Measurements from ENCODE around the gene ROR2.

GRCh38 chr9:91562416-91562815 is 387.6 kb downstream of the ROR2 start:
- TF ChIP-seq EP300 (IDR thresholded peaks at IDR 0.05) (no peak), CTCF (IDR thresholded peaks at IDR 0.05) (no peak)
